ENCODE measurements around the gene COLEC12.

Gene COLEC12

GRCh38 chr18:500632-501405 lies at the start of gene COLEC12:
Gene COLEC12, minus strand, starts transcription at chr18:500701. Its CDS starts 187 bp downstream, at chr18:500514.
- no peak for DNase-seq (ENCODE audit: low read depth)
- no peak within 1 kb of the TSS for H3K4me3 ChIP-seq (ENCODE audit: low read depth, low read length)

GRCh38 chr18:549967-550366 lies 49.5 kb upstream of the COLEC12 start:
- TF ChIP-seq CTCF (IDR thresholded peaks at IDR 0.05; ENCODE audit: low read depth, low read length, missing control alignments), result no peak
- no peak for DNase-seq (ENCODE audit: low read depth)

More at GRCh38 chr18:500632-501405, at the start of gene COLEC12:
- no peak for TF ChIP-seq CTCF (IDR thresholded peaks at IDR 0.05; ENCODE audit: low read depth, low read length, missing control alignments)

GRCh38 chr18:543447-544078 lies 43.1 kb upstream of the COLEC12 start:
- no peak overlapping the region for H3K4me3 ChIP-seq (ENCODE audit: low read depth, low read length)
- TF ChIP-seq CTCF (IDR thresholded peaks at IDR 0.05; ENCODE audit: low read depth, low read length, missing control alignments), result no peak
- DNase-seq (ENCODE audit: low read depth), result no peak

More at GRCh38 chr18:549967-550366, 49.5 kb upstream of the COLEC12 start:
- H3K4me3 ChIP-seq (ENCODE audit: low read depth, low read length), result no peak overlapping the region

- H3K4me3 ChIP-seq (ENCODE audit: low read depth, low read length), result no peak overlapping the region
- no peak for DNase-seq (ENCODE audit: low read depth)
- no peak for TF ChIP-seq CTCF (IDR thresholded peaks at IDR 0.05; ENCODE audit: low read depth, low read length, missing control alignments)
These were observed 33.6 kb upstream of the COLEC12 start for GRCh38 chr18:533995-534601.

- no peak overlapping the region for H3K4me3 ChIP-seq (ENCODE audit: low read depth, low read length)
- TF ChIP-seq CTCF (IDR thresholded peaks at IDR 0.05; ENCODE audit: low read depth, low read length, missing control alignments), result no peak
- DNase-seq (ENCODE audit: low read depth), result no peak
These were observed 32.1 kb upstream of the COLEC12 start for GRCh38 chr18:532632-533031.

GRCh38 chr18:532018-532417 lies 31.5 kb upstream of the COLEC12 start:
- no peak for TF ChIP-seq CTCF (IDR thresholded peaks at IDR 0.05; ENCODE audit: low read depth, low read length, missing control alignments)
- no peak for DNase-seq (ENCODE audit: low read depth)
- H3K4me3 ChIP-seq (ENCODE audit: low read depth, low read length), result no peak overlapping the region

All from GM12864 (cell line).